GM19455 (cell line): ENCODE data around the gene EGFR.
A peak's percentile ranks its signal among the peaks of the same experiment; 100 is the strongest.

Experiments used
- ATAC-seq: cut with Tn5 transposase; IDR thresholded peaks from one replicate; pipeline ENCODE4 v1.9.1; 2021; ENCODE audit not compliant: unreplicated experiment

The EGFR gene

DNA sequence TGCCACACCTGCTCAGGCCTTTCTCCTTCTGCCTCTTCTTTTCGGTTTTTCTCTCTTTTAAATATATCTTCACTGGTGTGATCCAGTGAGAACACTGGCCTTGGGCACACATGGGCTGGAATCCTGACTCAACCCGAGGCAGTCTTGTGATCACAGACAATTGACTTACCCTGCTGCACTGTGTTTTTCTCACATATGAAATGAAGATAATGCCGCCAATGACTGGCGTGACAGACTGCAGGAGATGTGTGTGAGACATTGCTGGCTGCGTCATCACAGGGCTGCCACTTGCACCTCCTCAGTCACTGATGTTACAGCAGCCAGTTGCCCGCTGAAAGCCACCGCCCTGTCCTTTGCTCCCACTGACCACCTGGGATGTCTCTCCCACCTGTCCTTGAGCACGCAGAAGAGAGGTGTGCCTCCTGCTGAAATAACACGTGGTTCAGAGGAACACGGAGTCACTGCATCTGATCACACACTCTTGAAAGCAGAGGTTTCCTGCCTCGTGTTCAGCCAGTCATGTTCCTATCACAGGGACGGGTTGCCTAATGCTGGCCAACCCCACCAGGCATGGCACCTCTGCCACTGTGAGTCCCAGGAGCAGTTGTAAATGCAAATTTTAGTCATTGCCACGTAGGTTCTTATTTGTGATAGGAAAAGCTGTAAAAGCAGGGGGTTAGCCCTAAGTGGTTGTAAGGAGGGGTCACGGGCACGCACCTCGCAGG, 221.8 kb downstream of the EGFR start:
- ATAC-seq: no peak

DNA sequence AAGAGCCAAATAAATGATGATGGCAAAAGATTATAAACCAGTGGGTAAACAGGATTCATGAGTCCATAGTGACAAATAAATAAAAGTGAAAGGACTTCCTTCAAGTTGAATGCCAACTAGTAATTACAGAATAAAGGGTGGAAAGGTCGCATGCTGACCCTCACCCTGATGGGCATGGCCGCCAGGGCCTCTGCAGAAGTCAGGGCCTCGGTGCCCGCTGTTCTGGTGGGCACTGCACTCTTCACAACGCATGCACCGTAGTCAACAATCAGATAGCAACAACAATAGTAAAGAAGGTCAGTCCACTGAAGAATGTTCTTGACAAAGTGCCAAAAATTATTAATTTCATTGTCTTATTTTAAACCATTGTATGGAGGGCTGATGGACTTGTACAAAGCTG, 223.1 kb downstream of the EGFR start:
- no peak for ATAC-seq

GRCh38 chr7:55242613-55243012, 223.8 kb downstream of the EGFR start:
- ATAC-seq: no peak

DNA sequence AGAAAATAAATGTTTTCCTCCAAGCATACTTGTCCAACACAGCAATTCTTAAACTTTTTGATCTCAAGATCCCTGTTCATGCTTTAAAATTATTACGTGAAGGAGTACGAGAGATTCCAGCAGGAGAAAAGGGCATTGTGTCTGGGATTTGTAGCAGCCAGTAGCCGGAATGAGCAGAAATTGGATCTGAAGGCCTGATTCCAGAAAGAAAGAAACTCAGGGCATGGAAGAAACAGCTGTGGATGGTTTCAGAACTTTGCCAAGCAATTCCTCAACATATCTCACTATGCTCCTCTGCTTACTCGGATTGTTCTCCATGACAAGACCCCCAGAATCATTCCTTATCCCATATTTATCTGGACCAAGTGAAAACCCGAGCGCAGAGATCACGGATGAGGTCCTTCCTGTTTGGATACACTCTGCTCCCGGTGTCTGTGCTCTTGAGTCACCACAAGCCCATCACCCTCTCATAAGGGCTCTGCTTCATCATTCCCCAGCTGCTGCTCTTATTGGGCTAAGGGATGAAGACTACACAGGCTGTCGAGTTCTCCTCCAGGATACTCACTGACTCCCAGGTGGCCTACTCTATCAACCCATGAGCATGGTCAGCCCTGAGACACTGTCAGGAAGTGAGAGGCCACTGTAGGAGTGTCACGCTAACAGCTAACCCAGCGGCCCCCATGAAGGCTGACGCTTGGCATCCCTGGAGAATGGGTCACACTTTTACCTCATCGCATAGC, 225.4 kb downstream of the EGFR start:
- ATAC-seq: no peak

DNA sequence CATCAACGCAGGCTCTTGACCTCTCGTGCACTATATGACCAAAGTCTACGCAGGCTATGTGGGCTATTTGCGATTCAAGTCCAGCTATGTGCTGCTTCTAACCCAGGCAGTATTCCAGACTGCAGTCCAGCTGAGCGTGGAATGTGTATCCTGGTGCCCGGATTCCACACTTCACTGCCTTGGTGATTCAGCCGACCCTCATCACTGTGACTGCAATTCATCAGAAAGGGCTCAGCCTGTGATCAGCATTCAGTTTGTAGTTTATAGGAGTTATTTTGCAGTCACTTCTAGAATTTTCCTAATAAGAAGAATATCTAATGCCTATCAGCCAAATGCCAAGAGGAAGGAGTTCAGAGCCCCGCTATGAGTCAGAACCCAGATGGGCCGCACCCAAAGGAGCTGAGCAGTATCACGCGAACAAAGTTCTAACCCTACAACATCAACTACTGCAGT, 226.5 kb downstream of the EGFR start:
- ATAC-seq: no peak

DNA sequence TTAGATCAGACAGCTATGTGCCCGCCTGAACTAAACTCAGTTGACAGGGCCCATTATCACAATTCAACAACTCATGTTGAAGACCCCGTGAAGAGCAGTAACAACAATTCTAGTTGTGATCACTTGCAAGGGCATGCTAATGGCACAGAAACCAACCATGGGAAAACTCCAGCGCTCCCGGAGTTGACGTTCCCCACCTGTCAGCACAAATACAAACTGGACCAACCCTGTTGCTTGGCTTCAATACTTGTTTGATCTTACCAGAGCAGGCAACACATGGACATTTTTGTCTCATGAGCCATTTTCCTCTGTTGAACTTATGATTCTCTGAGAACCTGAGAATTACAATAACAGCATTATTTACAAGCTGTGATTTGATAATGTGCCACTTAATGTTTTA, 227.4 kb downstream of the EGFR start:
- no peak for ATAC-seq

DNA sequence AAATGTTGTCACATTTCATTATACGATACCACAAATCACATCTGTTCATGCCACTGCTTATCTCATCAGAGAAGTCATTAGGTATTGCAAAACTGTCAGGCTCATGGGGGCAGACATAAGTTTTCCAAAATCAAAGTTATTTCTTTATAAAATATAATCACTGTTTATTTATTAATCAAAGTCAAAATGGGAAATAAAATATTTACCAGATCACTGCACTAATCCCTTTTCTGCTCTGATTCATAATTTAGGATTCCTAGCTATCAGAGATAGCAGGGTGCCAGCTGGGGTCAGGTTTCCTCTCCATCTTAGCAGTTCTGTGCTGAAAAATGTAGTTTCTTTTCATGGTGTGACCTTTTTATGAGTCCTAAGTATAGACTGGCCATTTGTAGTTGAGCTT, 228.6 kb downstream of the EGFR start:
- no peak for ATAC-seq

DNA sequence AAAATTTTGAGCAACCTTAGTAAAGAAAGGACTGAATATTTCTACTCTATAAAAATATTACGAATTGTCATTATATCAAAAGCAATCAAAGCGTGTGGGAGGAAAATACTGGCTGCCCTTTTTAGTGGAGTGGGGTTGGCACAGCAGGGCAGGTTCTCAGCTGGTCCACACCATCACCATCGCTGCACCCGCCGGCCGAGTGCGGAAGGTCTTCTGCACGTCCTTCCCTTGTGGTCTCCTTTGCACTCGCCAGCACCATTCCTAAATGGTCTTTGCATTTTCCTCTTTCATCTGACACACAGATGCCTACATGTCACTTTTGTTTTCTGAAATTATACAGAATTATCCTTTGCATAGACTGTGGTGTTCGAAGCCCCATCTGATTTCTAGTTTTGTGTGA, 229.7 kb downstream of the EGFR start:
- no peak for ATAC-seq

- no peak for ATAC-seq
Measured at GRCh38 chr7:55249332-55249731, 230.5 kb downstream of the EGFR start.

DNA sequence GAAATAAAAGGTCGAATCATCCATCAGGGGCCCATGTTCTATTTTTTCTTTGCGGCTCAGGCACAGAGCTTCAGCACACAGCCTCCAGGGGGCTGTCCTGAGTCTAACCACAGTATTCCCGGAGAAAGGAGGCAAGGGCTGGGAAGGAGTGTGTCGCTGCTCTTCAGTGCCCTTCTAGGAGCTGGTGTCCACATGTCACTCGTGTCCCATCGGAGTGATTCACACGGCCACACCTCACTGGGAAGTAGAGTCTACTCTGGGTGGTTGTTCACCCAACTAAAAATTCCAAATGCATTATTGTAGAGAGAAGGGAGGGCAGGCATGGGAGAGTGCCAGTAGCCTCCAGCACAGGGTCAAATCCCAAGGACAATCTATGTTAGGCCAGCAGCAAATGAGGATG, 231.5 kb downstream of the EGFR start:
- no peak for ATAC-seq

- no peak for ATAC-seq
Measured at GRCh38 chr7:55251313-55251712, 232.5 kb downstream of the EGFR start.

DNA sequence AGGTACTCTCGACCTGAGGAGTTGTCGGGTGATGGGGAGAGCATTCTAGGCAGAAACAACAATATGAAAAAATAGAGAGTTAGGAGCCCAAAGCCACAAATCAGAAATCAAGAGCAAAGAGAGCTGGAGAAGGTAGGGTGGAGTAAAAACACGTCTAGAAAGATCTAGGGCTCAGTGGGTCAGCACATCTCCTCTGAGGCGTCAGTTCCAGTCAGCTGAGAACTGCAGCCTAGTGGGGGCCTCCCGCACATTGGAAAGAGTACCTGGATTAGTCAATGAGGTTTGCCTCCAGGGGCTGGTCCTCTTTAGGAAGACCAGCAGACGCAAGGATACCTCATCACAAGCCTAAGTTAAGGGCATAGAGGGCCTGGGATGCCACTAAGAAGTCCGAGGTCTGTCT, 233.1 kb downstream of the EGFR start:
- no peak for ATAC-seq

DNA sequence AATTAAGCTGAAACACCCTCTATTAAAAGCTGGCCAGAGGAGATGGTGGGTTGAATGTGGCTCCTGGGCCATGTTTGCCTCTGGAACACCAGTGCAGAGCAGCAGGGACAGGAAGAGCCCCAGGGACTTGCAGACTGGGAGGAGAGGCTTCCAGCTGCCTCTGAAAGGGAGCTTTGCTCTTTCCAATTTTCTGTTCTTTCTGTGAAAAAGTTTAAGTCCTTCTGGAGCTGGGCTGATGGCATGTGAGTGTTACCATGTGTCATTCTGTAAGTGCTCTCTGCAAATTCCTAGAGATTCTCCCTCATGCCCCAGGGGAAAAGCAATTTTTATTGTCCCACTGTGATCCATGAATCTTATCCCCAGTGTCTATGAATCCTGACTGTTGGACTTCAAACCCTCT, 233.6 kb downstream of the EGFR start:
- ATAC-seq: no peak

DNA sequence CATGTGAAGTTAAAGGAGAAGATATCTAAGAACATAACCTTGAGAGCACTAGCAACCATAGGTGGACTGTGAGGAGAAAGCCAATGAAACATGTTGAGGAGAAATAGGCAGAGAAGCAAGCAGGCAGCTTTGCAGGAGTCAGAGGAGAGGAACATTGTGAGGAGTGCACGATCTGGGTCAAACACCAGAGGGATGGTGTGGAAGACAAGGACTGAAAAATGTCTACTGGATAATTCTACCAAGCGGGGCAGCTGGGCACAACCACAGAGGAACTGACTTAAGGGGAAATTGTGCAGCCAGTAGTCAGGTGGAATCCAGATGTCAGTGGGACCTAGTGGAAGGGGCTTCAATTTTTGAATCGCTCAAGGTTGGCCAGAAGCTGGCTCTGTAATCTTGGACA, 234.4 kb downstream of the EGFR start:
- no peak for ATAC-seq

DNA sequence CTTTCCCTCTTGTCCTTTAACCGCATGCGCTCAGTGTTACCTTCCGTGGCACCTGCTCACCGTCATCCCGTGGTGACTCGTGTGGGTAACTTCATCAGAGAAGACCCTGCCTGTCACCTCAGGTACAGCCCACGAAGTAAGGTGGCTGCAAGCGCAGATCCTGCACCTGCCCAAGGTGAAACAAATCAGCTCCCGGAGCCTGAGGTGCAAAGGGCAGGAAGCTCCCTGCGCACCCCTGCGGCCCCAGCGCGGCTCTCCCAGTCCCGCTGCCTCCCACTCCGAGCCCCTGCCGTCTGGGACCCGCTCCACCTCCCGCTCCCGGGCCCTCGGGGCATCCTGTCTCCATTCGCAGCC, 235.4 kb downstream of the EGFR start:
- ATAC-seq: peak; percentile 1

DNA sequence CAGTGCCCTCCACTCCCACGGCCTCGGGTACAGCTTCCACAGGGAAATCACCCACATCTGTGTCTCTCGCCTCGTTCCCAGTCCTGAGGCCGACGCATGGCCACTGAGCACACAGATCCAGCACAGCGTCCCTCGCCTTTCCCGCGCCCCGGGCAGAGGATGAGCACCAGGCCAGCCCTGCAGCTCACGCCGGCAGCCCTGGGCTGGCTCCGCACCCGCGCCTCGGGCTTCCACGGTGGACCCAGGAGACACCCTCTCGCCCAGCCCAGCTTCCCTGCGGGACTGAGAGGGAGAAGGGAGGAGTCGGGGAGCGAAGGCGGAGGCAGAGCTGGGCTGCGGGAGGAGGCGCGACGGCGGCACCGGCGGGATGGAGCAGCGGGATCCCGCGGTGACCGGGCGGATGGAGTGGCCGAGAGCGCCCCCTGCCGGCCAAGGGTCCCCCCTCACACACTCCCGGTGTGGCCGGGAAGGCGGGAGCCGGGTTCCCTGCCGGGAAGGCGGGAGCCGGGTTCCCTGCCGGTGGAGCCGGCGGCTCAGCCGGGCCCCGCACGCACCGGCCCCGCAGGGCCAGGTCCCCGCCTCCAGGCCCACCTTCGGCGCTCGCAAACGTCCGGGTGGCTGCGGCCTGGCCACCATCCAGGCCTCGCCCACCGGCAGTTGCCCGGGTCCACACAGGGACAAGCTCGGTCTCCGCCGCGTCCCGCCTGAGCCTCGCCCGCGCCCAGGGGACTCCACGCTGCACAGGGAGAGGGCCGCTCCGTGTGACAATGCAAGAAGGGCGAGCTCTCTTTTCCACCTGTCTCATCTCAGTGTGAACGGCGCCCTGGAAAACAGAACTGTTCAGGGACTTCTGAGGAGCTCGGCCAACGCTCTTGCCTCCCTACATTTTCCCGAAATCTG, 236.0 kb downstream of the EGFR start:
- ATAC-seq: peak; percentile 77

- peak; percentile 92 for ATAC-seq
Measured at GRCh38 chr7:55255496-55256445, 237.0 kb downstream of the EGFR start.

DNA sequence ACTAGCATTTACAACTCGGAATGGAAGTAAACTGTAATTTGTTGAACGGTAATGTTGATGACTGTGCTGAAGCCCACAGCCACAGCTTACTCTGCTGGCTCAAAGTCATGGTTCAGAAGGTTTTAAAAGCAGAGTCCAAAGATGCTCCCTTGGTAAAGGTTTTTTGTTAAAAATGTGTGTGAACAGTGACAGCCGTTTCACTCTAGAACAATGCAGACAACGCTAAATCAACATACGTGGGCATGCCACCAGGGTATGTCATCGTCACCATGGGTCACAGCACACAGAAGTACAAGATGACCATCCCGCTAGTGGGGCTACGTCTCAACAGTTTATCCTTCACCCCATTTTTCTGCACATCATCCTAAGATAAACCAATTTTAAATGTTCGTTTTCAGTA, 239.8 kb downstream of the EGFR start:
- no peak for ATAC-seq

DNA sequence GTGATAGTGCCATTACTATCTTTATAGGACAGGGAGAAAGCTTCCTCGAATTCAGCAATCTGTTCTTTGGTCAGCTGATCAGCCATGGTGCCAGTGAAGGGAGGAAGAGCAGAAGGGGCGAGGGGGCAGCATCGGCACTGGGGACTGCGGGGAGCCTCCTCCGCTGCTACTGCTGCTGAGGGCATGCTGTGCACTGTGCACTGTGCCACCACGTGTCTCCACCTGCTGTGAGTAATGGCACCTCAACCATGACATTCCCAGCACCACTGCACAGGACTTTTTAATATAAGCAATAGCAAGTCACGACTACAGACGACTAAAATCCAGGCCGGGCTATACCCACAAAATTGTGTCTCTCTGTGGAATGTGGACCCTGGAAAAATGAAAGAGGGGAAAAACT, 241.4 kb downstream of the EGFR start:
- no peak for ATAC-seq

DNA sequence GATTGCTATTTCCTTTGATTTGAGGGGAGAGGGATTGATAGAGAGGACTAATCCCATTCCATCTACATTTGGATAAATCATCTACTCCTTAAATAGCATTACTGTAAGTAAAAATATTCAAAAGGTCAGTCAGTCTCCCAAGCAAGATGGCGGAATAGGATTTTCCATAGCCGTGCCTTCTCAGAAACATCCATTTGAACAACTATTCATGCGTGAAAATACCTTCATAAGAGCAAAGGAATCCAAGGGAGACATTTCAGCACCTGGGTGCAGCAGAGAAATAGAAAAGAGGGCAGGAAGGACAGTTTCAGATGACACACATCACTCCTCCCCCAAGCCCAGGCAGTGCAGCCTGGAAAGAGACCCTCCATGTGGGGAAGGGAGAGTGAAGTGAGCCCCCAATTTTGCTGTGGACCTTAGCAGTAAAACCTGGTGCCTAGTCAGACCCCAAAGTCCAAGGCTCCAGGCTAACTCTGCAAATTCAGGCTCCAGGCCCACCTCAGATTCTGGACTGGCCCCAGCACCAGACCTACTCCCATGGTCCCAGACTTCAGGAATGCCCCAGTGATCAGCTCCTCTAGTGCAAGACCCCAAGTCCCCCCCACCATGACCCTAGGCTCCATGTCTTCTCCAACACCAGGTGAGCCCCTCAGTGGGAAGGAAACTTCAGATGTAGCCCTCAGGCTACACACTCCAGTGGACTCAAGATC, 242.0 kb downstream of the EGFR start:
- ATAC-seq: no peak
